Right hindlimb (tissue), 1 donor: ENCODE data around the gene CCDC9B.

ENCODE experiments used
- DNase-seq: peaks from one replicate; pipeline ENCODE4 v3.0.0-alpha.2; 2018

The CCDC9B gene

DNA sequence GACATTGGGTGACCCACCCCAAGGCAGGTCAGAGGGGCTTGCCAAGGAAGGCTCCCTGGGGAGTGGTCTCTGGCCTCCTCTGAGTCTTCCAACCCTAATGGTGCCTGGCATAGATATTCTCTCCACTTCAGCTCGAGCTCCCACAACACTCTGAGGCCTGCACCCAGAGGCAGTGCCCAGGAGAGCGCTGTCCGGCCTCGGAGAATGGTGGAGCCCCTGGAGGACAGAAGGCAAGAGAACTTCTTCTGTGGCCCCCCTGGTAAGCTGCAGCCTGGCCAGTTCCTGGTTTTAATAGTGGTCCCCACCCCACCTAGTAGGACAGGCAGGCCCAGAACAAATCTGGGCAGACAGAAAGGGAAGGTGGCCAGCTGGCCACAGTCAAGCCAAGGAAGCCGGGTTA, 24.3 kb upstream of the CCDC9B start:
- no peak for DNase-seq

DNA sequence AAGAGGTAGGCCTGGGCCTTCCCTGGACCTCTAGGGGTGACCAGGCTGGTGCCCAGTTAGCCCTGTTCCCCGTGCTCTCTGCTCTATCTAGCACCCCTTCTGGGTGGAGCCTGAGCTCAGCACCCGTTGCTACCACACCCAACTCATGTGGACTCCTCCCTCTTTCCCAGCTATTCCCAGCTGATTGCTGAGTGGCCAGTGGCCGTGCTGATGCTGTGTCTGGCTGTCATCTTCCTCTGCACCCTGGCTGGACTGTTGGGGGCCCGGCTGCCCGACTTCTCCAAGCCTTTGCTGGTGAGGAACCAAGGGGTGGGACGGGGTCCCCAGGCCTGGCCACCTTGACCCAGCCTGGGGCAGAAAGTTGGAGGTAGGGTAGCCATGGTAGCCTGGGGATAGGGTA, 23.5 kb upstream of the CCDC9B start:
- DNase-seq: no peak

DNA sequence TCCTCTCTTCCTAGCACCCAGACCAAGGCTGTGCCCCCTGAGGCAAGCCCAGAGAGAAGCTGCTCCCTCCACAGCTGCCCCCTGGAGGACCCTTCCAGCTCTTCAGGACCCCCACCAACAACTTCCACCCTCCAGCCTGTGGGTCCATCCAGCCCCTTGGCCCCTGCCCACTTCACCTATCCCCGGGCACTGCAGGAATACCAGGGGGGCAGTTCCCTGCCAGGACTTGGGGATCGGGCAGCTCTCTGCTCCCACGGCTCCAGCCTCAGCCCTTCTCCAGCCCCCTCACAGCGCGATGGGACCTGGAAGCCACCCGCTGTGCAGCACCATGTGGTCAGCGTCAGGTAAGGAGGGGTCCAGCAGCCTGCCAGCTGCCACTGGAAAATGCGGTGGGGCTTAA, 22.9 kb upstream of the CCDC9B start:
- DNase-seq: no peak

DNA sequence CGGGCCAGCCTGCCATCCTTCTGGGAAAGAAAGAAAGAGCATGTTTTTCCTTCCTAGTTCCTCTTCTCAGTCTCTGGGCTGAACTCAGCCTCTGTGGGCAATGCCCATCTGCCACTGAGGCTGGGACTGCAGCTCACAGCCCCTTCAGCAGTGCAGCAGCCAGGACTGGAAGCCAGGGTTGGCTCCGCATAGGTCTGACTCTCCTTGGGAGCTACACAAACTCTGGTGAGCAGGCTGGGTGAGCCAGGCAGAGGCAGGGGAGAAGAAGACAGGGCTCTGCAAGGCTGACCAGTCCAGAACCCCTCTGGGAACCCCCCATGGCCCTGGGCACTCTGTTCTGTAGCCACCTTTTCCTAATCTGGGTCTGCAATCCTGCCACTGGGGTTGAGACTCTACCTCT, 20.9 kb upstream of the CCDC9B start:
- no peak for DNase-seq

DNA sequence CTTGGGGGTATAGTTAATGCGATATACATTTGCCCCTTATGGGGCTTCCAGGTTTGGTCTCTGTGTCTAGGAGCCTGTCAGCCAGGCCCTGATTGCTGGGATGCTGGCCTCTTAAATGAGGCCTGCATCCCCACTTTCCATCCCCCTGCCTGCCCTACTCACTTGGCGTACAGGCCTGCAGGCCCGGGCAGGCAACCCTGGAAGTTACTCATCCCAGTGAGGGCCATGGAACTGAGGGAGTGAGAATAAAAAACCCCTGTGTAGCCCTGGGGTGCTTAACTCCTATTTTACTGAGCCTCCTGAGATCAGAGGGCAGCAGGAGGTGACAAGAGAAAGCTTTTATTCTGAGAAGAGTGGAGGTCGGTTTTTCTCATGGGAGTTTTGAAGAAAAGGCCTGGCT, 19.3 kb upstream of the CCDC9B start:
- DNase-seq: no peak

DNA sequence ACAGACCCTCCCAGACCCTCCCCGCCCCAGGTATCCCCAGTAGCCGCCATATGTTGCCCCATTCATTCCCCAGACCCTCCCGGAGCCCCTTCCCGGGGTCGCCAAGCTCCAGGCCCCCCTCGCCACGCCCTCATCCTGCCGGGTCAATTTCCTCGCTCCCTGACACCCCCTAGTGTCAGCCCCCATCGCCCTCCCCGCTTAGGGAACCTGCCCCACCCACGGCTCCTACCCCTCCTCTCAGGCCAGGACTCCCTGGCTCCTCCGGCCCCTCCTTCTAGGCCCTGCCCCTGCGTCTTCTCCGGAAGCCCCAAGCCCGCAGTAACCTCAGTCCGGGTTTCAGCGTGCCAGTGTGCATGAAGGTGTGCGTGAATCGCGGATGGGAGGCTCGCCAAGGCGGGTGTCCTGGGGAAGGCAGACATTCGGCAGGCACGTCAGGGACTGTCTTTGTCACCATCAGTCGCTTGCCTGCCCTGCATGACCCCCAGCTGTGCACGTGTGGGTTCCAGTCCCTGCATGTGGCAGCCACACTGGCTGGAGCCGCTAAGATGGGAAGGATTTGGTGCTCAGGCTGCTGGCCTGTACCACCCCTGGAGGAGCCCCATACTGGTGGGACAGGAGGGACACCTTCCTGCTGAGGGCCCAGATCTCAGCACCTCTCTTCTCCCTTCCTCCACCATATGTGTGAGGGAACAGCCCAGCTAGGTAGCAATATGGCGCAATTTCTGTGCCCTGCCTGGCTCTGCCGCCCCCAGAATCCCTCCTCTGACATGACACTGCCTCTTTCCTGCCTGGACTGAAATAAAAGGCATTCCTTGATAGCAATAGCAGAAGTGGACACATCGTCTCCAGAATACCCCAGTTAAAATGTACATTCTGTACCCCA, 18.0 kb upstream of the CCDC9B start:
- DNase-seq: no peak

DNA sequence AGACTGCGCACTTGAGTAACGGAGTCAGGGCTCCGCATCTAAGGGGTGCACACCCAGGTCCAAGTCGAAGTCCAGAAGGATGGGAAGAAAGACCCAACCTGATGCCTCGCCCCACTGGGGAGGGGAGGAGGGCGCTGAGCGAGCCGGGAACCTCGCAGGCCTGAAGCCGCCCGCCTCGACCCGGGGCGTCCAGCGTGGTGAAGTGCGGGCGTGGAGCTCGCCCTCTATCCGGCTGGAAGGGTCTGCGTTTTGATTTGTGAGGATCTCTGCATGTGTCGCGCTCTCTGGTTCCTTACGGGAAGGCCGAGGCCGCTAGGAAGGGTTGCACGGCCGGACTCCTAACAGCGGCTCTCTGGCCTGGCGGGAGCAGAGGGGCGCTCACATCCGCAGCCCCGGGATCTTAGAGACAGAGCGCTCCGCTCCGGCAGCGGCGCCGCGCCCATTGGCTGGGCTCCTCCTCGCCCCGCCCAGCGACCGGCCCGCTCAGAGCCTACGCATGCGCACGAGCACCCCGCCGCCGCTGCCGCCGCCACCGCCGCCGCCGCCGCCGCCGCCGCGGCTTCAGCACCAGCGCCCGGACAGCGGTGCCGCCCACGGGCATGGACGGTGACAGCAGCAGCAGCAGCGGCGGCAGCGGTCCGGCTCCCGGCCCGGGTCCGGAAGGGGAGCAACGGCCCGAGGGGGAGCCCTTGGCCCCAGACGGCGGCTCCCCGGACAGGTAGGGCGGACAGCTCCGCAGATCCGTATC, 17.2 kb upstream of the CCDC9B start, which contains the start of gene DISP2:
Gene DISP2, plus strand, starts transcription at position 497 of the 748 bp plus-strand sequence. Its CDS starts 103 bp downstream, at position 600.
- DNase-seq: peak; percentile 93

DNA sequence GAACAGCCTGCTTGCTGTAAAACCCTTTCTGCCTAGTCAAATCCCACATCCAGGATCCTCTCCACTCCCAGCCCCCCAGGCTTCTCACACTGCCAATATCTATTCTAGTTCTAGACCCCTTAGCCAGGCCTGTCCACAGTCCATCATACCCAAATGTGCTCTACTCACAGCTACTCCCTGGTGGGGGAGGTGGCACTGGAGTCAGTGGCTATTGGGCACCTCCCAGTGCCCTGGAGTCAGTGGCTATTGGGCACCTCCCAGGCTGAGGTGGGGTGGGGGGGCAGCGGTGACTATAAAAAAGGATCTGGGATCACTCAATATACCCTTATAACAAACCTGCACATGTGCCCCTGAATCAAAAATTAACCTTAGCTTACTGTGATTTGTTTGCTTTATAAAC, 16.5 kb upstream of the CCDC9B start:
- DNase-seq: no peak

DNA sequence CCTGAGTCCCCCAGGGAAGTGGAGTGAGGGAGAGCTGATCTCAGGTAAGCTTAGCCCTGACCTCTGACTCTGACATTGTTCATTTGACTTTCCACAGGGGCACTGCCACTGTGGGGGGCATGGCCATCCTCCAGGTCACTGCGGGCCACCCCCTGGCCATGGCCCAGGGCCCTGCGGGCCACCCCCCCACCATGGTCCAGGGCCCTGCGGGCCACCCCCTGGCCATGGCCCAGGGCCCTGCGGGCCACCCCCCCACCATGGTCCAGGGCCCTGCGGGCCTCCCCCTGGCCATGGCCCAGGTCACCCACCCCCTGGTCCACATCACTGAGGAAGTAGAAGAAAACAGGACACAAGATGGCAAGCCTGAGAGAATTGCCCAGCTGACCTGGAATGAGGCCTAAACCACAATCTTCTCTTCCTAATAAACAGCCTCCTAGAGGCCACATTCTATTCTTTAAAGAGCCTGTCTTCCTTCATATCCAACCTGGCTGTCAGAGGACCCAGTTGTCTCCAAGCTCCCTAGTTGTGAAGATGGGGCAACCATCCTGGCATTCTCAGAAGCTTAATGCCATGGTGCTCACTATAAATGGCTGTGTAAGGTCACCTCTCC, 15.3 kb upstream of the CCDC9B start:
- no peak for DNase-seq

DNA sequence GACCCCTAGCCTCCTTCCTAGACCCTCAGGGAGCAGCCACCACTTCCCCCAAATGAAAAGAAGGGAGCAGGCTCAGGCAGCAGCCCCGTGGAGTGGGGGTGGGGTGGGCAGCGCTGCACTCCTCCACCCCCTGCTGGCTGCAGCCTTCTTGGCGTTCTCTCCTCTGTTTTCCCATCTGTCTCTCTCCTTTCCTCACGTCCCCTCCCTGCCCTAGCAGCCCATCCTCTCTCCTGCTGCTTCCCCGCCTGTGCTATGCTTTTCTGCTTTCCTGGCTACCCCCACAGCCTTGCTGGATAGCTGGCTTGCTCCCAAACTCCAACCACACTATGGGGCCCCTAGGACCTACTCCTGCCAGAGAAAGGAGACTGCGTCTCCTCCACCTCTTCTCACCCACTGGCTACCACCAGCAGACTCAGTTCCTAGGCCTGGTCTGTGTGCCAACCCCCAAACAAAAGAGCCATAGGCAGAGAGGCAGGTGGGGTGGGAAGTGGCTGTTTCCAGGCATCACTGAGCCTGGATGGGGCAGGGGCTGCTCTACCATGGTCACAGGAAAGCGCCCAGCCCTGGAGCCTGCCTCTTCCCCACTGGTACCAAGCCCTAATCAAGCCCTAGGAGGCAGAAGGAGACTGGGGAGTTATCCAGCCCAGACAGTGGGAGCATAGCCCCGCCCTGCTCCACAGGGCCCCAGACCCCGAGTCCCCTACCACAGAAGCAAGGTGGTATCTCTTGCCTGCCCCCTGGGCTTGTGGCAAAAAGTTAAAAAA, 13.9 kb upstream of the CCDC9B start:
- DNase-seq: peak; percentile 65

DNA sequence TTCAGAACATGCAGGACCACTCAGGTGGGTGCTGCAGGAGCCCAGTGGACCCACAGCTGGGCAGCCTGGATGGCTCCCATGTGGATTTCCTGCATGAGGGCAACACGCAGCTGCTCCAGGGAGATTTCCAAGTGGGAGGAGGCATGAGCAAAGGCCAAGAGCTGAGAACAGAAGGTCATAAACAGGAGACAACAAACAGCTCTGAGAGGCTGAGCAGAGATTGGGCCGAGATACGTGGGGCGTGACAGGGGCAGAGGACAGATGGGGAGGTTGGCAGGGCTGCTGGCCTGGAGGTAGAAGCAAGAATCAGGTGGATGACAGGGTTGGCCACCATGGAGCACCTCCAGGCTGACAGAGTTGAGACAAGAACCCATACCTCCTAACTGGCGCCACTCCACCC, 13.0 kb upstream of the CCDC9B start:
- DNase-seq: no peak

DNA sequence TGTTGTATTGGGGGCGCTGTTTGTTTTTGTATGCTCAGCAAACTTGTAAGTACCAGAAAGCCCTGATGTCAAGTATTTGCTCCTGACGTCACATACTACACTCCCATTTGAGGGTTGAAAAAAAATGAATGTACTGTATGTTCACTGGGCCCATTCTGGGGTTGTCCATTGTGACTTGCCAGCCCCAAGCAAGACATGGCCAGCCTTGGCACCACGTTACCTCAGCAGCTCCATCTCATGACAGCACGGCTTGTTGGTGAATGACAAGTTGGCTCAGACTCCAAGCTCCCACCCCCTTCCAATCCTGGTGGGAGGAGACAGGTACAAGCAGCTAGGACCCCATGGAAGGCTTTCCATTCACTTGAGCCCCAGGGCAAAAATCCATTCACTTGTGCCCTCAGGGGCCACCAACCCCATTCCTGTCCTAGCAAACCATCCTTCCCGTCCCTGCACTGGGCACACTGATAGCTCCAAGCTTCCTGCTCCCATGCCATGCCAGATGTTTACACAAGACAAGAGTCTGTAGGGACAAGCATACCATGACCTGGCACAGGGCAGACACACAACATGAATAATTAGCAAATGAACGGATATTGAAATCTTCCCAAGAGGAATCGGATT, 11.7 kb upstream of the CCDC9B start:
- DNase-seq: no peak

DNA sequence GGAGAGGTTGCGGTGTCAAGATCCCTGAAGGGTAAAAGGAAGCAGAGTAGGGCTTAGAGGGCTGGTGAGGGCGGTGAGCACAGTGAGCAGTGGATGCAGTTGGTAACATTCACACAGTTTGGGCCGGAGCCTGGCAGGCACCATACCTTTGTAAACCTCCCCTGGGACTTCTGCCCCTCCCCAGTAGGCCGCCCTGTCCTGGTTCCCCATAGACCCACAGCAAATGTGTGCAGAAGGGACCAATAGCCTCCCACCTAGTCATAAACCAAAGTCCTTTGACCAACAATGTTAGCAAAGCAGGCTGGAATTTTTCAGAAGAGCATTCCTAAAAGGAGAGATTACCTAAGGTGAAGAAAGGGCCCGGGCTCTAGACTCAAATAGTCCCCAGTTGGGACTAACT, 8.4 kb upstream of the CCDC9B start:
- no peak for DNase-seq

DNA sequence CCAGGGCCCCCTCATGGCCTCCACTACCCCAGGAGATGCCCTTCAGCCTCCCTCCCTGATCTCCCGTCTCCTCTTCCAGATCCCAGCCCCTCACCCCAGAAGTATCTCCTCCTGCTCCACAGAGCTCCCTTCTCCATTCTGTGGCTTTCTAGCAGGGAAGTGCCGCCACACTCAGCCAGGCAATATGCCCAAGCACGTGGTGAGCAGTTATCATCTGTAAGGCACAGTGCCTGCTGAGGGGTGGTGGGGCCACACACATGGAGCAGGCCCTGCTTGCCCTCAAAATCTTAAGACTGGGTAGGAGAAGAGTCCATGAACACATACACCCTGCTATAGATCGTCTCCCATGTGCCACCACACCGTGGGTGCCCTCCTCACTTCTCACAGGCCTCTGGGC, 7.7 kb upstream of the CCDC9B start:
- DNase-seq: no peak

DNA sequence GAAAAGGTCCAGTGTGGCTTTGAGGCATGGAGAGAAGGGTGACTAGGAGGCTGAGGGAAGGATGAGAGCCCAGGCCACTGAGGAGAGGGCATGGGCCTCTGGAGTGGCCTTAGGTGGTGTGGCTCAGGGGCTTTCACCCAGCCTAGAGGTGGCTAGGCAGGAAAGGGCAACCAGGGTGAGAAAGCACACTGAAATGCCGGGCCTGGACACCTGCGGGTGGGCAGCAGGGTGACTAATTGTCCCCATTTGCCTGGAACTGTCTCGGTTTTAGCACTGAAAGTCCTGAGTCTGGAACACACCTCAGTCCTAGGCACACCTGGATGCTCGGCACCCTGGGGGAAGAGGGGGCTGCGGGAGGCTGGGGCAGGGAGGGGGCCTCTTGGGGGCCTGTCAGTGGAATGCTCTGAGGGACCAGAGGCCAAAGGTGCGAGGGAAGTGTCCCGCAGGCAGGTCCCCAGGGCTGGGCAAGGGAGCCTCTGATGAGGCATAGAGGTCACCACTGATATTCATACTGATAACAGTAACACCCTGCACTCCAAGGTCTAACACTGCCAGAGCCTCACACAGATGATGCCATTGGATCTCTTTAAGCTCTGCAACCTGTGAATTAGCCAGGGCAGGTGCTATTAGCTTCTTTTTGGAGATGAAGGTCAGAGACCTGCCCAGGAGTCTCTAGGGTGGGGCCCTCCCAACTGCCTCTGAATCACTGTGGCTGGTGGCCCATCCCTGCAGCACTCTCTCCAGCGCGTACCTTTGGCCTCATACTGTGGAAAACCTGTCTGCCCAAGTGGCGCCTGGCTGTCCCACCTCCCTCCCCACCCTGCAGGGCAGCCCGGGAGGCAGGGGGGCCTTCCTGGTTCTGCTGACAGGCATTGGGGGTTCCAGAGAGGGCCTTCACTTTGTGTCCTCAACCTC, 7.1 kb upstream of the CCDC9B start:
- DNase-seq: no peak

DNA sequence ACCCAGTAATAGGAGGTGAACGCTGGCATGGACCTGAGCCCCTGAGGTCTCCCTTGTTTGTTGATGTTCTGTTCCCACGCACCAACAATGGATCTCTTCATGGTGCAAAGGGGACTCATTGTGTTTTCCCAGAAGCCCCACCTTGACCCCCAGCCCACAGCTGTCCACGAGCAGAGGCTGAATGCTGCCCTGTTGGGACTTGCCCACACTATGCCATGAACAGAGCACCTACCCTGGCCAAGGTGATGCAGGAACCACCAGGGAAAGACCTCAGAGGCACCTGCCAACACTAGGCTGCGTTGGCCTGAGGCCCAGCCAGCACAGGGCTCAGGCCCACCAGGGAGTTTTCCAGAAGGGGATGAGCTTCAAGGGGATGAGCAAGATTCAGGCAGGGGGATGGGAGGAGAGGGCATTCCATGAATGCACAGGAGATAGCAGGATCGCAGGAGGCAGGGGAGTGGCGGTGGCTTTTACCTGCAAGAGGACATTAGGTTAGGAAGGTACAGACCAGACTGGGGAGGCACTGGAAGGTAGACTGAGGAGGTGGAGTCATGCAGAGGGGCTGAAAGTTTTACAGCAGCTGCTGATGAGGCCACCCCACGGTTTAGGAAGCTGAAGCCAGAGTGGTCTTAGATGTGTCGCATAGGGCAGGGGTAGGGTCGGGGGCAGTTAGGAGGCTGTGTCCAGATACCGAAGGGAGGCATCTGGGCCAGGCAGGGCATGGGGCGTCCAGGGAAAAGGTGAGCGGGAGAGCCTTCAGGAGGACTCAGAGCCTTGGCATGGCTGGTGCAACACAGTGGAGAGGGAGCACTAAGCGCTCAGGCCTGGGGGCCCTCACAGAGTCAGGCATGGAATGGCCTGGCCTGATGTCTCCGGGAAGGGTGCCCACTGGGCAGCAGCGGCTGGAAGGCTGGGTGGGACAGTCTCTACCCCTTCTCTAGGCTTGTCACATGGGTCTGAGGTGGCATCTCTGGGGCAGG, 6.1 kb upstream of the CCDC9B start:
- no peak for DNase-seq

DNA sequence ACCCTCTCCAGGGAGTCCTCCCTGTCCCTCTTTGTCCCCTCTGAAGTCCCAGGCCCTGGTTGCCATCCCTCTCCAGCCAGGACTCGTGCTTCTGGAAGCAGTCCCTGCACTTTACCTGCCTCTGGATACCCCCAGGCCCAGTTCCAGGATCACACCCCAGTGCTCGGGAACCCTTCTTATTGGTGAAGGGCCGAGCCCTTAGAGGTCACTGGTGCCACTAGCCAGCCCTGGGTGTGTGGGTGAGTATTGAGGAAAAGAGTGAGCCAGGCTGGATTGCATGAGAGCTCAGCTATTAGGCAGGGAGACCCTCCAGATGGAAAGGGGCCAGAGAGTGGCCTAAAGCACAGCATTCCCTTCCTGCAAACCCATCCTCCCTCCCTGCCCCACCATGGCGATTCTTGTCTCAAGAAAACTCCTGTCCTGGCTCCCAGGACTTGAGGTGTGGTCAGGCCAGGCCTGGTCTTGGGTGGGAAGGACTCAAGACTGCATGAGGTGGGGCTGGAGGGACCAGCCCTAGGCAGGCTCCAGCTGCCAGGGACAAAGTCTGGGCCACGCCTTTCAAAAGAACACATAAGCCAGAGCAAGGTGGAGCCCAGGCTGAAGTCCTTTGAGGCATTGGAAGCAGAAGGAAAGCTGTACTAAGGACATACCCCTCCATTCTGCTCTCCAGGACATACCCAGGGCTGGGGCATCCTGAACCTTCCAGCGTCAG, 5.3 kb upstream of the CCDC9B start:
- no peak for DNase-seq

DNA sequence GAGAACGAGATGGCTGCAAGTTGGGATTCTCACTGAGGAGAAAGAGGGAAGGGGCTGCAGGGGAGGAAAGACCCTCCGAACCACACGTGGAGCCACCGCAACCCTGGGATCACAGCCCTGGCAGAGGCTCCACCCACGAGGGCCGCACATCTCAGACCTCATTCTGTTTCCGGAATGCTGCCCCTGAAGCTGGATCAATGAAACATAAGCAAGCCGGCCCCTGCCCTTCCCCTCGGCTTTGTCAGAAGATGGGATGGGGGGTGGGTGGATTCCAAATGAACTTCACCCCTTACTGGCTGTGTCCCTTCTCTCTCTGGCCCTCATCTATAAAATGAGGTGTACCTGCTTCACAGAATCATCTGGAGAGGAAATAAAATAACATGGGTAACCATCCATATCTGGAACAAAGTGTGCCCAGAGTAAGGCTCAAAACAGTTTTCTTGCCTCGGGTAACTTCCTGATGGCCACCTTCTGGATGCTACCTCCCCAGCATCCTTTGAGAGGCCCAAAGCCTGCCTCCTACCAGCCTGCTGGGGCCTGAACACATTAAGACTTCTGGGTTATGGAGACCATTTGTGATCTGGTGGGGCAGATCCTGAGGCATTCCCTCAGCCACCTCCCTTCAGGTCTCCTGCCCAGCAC, 4.6 kb upstream of the CCDC9B start:
- DNase-seq: no peak

DNA sequence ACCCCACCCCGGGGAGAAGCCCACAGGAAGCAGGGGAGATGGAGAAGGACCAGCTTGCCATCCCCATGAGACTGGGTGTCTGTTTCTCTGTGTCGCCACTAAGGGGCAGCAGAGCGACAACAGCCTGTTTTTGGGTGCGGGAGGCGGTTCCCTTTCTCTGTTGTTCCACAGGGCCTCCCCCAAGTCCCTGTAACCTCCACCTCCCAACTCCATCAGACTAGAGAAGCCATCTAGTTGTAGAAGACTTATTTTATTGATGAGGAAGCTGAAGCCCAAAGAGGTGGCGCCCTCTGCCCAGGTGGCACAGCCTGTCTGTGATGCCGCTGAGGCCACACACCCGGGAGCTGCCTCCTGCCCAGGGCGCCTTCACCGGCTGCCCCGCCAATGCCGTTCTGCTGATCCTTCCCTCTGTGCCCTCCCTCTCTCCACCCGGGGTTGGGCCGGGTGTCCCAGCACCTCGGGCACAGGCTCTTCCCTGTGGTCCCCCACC, 3.9 kb upstream of the CCDC9B start:
- no peak for DNase-seq
